NOMO-1 treated with dmso at 0.1 percent for 144 hours (cell line): ENCODE measurements around the gene SLX4IP.

Experiments used
- DNase-seq: peaks from one replicate; lab custom pipeline; 2025; ENCODE audit not compliant: unreplicated experiment; lab: John Stamatoyannopoulos, UW

SLX4IP gene

GRCh38 chr20:10547276-10548114 lies 112.4 kb downstream of the SLX4IP start:
- DNase-seq = no peak

- no peak for DNase-seq
Observed at GRCh38 chr20:10549511-10549910, 114.4 kb downstream of the SLX4IP start.

- peak; percentile 61 for DNase-seq
Observed at GRCh38 chr20:10550204-10551118, 115.4 kb downstream of the SLX4IP start.

GRCh38 chr20:10551732-10552724 lies 116.9 kb downstream of the SLX4IP start:
- no peak for DNase-seq

GRCh38 chr20:10553326-10553984 lies 118.3 kb downstream of the SLX4IP start:
- DNase-seq = peak; percentile 8

GRCh38 chr20:10554285-10554684 lies 119.2 kb downstream of the SLX4IP start:
- no peak for DNase-seq

GRCh38 chr20:10555393-10555792 lies 120.3 kb downstream of the SLX4IP start:
- no peak for DNase-seq

- DNase-seq = no peak
Observed at GRCh38 chr20:10555865-10556308, 120.8 kb downstream of the SLX4IP start.

- DNase-seq = no peak
Observed at GRCh38 chr20:10556519-10557083, 121.5 kb downstream of the SLX4IP start.

GRCh38 chr20:10557685-10558084 lies 122.6 kb downstream of the SLX4IP start:
- DNase-seq = no peak

- no peak for DNase-seq
Observed at GRCh38 chr20:10558635-10559187, 123.6 kb downstream of the SLX4IP start.

GRCh38 chr20:10559266-10559665 lies 124.2 kb downstream of the SLX4IP start:
- no peak for DNase-seq

- DNase-seq = no peak
Observed at GRCh38 chr20:10560686-10561085, 125.6 kb downstream of the SLX4IP start.

GRCh38 chr20:10561302-10561701 lies 126.2 kb downstream of the SLX4IP start:
- DNase-seq = no peak

- no peak for DNase-seq
Observed at GRCh38 chr20:10562899-10563298, 127.8 kb downstream of the SLX4IP start.

GRCh38 chr20:10563935-10564492 lies 128.9 kb downstream of the SLX4IP start:
- DNase-seq = no peak

- no peak for DNase-seq
Observed at GRCh38 chr20:10565191-10565921, 130.3 kb downstream of the SLX4IP start.
